Measurements from ENCODE around the gene APOL5.

- no peak for TF ChIP-seq CTCF (IDR thresholded peaks at IDR 0.05 in 2 of 3, conservative IDR thresholded peaks at IDR 0.05 in 1 of 3; ENCODE audit: control insufficient read depth in 2 of 3, extremely low read depth in 1 of 3, insufficient read depth in 1 of 3, low read depth in 3 of 3, low read length in 3 of 3)
- TF ChIP-seq JUND (IDR thresholded peaks at IDR 0.05; ENCODE audit: low read depth, low read length): no peak
- TF ChIP-seq ETV6 (conservative IDR thresholded peaks at IDR 0.05 in 1 of 2, IDR thresholded peaks at IDR 0.05 in 1 of 2; ENCODE audit: borderline replicate concordance in 1 of 2, low read depth in 1 of 2): no peak
- TF ChIP-seq FOS (IDR thresholded peaks at IDR 0.05; ENCODE audit: borderline replicate concordance, extremely low read depth, insufficient read length): no peak
- TF ChIP-seq MYC (IDR thresholded peaks at IDR 0.05; ENCODE audit: insufficient read depth, insufficient read length, insufficient replicate concordance, low read length, severe bottlenecking): no peak
- TF ChIP-seq POLR2A (IDR thresholded peaks at IDR 0.05; ENCODE audit: low read depth, low read length): no peak
- no peak for TF ChIP-seq SIN3A (IDR thresholded peaks at IDR 0.05; ENCODE audit: low read depth, low read length)
- TF ChIP-seq HDAC2 (IDR thresholded peaks at IDR 0.05): no peak
- TF ChIP-seq SMC3 (IDR thresholded peaks at IDR 0.05; ENCODE audit: borderline replicate concordance, low read length): no peak
- TF ChIP-seq ZBTB33 (IDR thresholded peaks at IDR 0.05): no peak
- no peak for TF ChIP-seq CBFB (IDR thresholded peaks at IDR 0.05; ENCODE audit: low read depth)
- TF ChIP-seq NRF1 (conservative IDR thresholded peaks at IDR 0.05; ENCODE audit: low read depth, low read length): no peak
These were observed 9.2 kb upstream of the APOL5 start for GRCh38 chr22:35708453-35708852.

All from GM12878 (cell line).